Colonic mucosa (tissue), 4 donors: ENCODE measurements around the gene ZNF277. TPM values are rescaled to one million over a fixed set of nuclear protein-coding genes. Genes with fewer than 3 reads are reported as not detected.

Source experiments
- DNase-seq: peaks from one replicate; pipeline ENCODE4 v3.0.0-alpha.2; 2020
- H3K27ac ChIP-seq: fragments of 200-600 bp; one replicate; pipeline ENCODE4 v1.8.0; 2021
- H3K27me3 ChIP-seq: fragments of 200-600 bp; one replicate; pipeline ENCODE4 v1.8.0; 2021
- H3K36me3 ChIP-seq: fragments of 200-600 bp; one replicate; pipeline ENCODE4 v1.8.0; 2021
- H3K4me1 ChIP-seq: fragments of 200-600 bp; one replicate; pipeline ENCODE4 v1.8.0; 2021; ENCODE audit warnings: mild to moderate bottlenecking
- H3K4me3 ChIP-seq: fragments of 200-600 bp; one replicate; pipeline ENCODE4 v1.8.0; 2021
- H3K9ac ChIP-seq, 2 donors: one replicate each; pipeline ENCODE4 v1.7.0; 2013; ENCODE audit warnings: control low read depth in 2 of 2, low read depth in 2 of 2, low read length in 2 of 2
- H3K9me3 ChIP-seq: fragments of 200-600 bp; one replicate; pipeline ENCODE4 v1.8.0; 2021
- CTCF ChIP-seq: fragments of 200-600 bp; IDR thresholded peaks from one replicate; pipeline ENCODE4 v1.8.0; 2022; ENCODE audit warnings: antibody characterized with exemption, mild to moderate bottlenecking
- intact Hi-C: fragments of 100-400 bp; cut with DNase I; formaldehyde crosslinking; loops from one replicate; pipeline ENCODE4 v1.14.1; 2022
- total RNA-seq, 2 donors: library from RNA; stranded (reverse); fragmentation: NEBNext Ultra II Directional in 1 of 2; extraction: Animal tissue kit (Norgen Biotek cat#: 25700) in 1 of 2; gene quantifications; one replicate each; pipeline ENCODE4 v1.2.1, GENCODE V29; 2021
- donor health status: healthy.
- donor health status: DM: no; HTN: no; CAD: no.
- donor health status: DM: no; HTN: no; CAD: no.

Gene ZNF277
- total RNA-seq, 2 donors from 2014 or later: 14.1 to 27.4 TPM

GRCh38 chr7:112185005-112185834, 21.3 kb upstream of the ZNF277 start:
- H3K4me3 ChIP-seq: no peak overlapping the region
- H3K27ac ChIP-seq: no peak overlapping the region
- H3K36me3 ChIP-seq: no peaks in the 10 kb centered on the region
- no peak for TF ChIP-seq CTCF
- intact Hi-C loops: no loop called here
- H3K9me3 ChIP-seq: no peaks in the 10 kb centered on the region
- no peak overlapping the region for H3K9ac ChIP-seq
- H3K27me3 ChIP-seq: no peaks in the 10 kb centered on the region
- no peak for DNase-seq
- no peaks in the 10 kb centered on the region for H3K4me1 ChIP-seq

- TF ChIP-seq CTCF: no peak
- Histone ChIP-seq H3K27me3 (no peaks in the 10 kb centered on the region), H3K4me1 (no peaks in the 10 kb centered on the region), H3K36me3 (no peaks in the 10 kb centered on the region), H3K27ac (no peak overlapping the region), H3K9ac (no peak overlapping the region), H3K4me3 (no peak overlapping the region), H3K9me3 (no peaks in the 10 kb centered on the region)
- DNase-seq: no peak
- intact Hi-C loops: no loop called here
These were observed 20.2 kb upstream of the ZNF277 start for GRCh38 chr7:112186300-112186699.

GRCh38 chr7:112188257-112188656, 18.2 kb upstream of the ZNF277 start:
- Histone ChIP-seq H3K36me3 (no peaks in the 10 kb centered on the region), H3K27ac (no peak overlapping the region), H3K9me3 (no peaks in the 10 kb centered on the region), H3K4me1 (no peaks in the 10 kb centered on the region), H3K4me3 (no peak overlapping the region), H3K27me3 (no peaks in the 10 kb centered on the region), H3K9ac (no peak overlapping the region)
- intact Hi-C loops: no loop called here
- no peak for DNase-seq
- no peak for TF ChIP-seq CTCF

- no peak overlapping the region for H3K27ac ChIP-seq
These were observed 16.8 kb upstream of the ZNF277 start for GRCh38 chr7:112189691-112190090.

GRCh38 chr7:112190120-112190519, 16.4 kb upstream of the ZNF277 start:
- no peaks in the 10 kb centered on the region for H3K36me3 ChIP-seq
- no peak for TF ChIP-seq CTCF
- no peak overlapping the region for H3K27ac ChIP-seq
- H3K9ac ChIP-seq: no peak overlapping the region
- no peak for DNase-seq
- no peaks in the 10 kb centered on the region for H3K27me3 ChIP-seq
- intact Hi-C loops: no loop called here
- H3K4me3 ChIP-seq: no peak overlapping the region
- no peaks in the 10 kb centered on the region for H3K4me1 ChIP-seq
- H3K9me3 ChIP-seq: no peaks in the 10 kb centered on the region

More at GRCh38 chr7:112189691-112190090, 16.8 kb upstream of the ZNF277 start:
- no peaks in the 10 kb centered on the region for H3K9me3 ChIP-seq
- no peak for TF ChIP-seq CTCF
- no peaks in the 10 kb centered on the region for H3K27me3 ChIP-seq
- no peaks in the 10 kb centered on the region for H3K4me1 ChIP-seq
- H3K4me3 ChIP-seq: no peak overlapping the region
- intact Hi-C loops: no loop called here
- H3K36me3 ChIP-seq: no peaks in the 10 kb centered on the region
- no peak for DNase-seq
- no peak overlapping the region for H3K9ac ChIP-seq
